Midbrain (tissue), 1 donor: ENCODE data around the gene F10.

Experiments used
- DNase-seq: peaks from one replicate; lab custom pipeline; 2025; lab: John Stamatoyannopoulos, UW

The F10 gene

GRCh38 chr13:113196970-113197737, 74.6 kb downstream of the F10 start:
- DNase-seq = no peak
